VCaP (cell line): Measurements from ENCODE around the gene TMED1.
A peak's percentile ranks its signal among the peaks of the same experiment; 100 is the strongest.
"Not testable (repeated sequence)": the region's sequence is repeated elsewhere in the genome, so short reads cannot be mapped to it uniquely, and the experiment has no call there.

ENCODE experiments used
- H3K27ac ChIP-seq: fragments of 450-650 bp; 2 replicates; pipeline ENCODE4 v1.5.1; 2017
- TF ChIP-seq, protein P1 (sequence below): fragments of 450-650 bp; conservative IDR thresholded peaks from 2 replicates; pipeline ENCODE4 v1.5.1; 2017; ENCODE audit warnings: mild to moderate bottlenecking, moderate library complexity

Gene TMED1

DNA sequence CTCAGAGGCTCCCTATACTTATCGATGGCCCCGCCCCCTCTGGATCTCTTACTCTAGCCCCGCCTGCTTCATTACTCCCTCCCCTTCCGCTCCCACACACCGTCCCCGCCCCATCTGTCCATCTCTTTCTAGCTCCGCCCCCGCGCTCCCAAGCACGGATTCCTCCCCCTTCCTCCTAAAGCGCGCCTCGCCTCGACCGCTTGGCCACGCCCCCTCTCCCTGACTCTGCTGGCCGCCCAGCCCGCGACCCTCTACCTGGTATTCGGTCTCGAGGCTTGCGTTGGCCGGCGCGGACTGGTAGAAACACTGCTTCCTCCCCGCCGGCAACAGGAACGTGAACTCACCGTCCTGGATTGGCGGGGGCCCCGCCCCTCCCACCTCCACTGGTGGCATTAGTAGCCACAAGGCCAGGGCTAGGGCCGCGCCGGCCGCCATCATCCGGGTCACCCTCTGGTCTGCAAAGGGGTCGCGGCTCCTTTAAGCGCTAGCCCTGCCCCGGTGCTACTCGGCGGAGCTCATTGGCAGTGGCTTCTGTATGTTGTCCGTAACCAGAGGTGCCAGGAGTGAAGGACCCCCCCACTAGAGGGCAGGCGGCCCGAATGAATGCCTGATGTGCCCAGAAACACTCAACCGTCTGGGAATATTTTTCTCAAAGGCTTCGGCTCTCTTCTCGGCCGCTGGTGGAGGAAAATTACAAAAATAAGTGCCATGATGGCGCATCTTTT lies at the start of gene TMED1:
TMED1 (minus strand) TSS at position 459 of the 725 bp plus-strand sequence; CDS start at position 438, 21 bp downstream.
- TF ChIP-seq, protein P1, sequence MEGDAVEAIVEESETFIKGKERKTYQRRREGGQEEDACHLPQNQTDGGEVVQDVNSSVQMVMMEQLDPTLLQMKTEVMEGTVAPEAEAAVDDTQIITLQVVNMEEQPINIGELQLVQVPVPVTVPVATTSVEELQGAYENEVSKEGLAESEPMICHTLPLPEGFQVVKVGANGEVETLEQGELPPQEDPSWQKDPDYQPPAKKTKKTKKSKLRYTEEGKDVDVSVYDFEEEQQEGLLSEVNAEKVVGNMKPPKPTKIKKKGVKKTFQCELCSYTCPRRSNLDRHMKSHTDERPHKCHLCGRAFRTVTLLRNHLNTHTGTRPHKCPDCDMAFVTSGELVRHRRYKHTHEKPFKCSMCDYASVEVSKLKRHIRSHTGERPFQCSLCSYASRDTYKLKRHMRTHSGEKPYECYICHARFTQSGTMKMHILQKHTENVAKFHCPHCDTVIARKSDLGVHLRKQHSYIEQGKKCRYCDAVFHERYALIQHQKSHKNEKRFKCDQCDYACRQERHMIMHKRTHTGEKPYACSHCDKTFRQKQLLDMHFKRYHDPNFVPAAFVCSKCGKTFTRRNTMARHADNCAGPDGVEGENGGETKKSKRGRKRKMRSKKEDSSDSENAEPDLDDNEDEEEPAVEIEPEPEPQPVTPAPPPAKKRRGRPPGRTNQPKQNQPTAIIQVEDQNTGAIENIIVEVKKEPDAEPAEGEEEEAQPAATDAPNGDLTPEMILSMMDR, result no peak
- peak within 1 kb of the TSS; percentile 93 for H3K27ac ChIP-seq

GRCh38 chr19:10885201-10886169 lies 49.5 kb upstream of the TMED1 start:
- no peak overlapping the region for H3K27ac ChIP-seq
- TF ChIP-seq, protein P1, result no peak

- TF ChIP-seq, protein P1, result no peak
- no peak overlapping the region for H3K27ac ChIP-seq
Measured at GRCh38 chr19:10884274-10884673, 48.3 kb upstream of the TMED1 start.

GRCh38 chr19:10882108-10882457 lies 46.1 kb upstream of the TMED1 start:
- H3K27ac ChIP-seq, result no peak overlapping the region
- TF ChIP-seq, protein P1, result no peak

DNA sequence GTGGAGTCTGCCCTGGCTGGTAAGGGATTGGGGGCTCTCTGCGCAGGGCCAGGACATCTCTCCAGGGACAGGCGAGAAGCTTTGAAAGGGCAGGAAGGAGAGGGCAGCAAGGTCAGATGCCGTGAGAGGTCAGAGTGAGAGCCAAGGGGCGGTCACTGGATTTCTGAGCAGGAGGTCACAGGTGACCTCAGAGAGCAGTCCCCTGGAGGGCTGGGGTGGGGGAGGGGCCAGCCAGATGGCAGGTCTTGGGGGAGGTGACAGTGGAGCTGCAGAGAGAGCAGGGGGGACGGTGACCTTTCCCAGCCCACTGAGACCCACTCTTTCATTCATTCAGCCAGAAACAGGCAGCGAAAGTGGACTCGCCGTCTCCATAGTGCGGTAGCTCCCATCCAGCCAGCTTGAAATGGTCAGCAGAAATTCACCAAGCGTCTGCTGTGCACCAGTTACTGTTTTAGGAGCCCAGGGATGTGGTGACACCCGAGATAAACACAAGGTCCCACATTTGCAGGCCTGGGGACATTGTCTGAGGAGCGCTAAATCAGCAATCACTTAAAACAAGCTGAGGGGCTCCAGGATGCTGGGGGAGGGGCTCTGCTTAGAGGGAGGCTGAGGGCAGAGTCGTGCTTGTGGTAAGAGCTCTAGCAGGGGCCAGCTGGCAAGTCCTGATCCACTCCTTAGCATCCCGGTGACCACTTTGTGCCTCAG lies 45.5 kb upstream of the TMED1 start:
- H3K27ac ChIP-seq, result no peak overlapping the region
- TF ChIP-seq, protein P1, result no peak

GRCh38 chr19:10878253-10878652 lies 42.2 kb upstream of the TMED1 start:
- TF ChIP-seq, protein P1, result no peak
- H3K27ac ChIP-seq, result no peak overlapping the region

DNA sequence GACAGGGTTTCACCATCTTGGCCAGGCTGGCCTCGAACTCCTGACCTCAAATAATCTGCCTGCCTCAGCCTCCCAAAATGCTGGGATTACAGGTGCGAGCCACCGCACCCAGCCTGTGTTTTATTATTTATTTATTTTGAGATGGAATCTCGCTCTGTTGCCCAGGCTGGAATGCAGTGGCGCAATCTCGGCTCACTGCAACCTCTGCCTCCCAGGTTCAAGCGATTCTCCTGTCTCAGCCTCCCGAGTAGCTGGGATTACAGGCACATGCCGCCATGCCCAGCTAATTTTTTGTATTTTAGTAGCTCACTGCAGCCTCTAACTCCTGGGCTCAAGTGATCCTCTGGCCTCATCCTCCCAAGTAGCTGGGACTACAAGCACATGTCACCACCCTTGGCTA lies 41.6 kb upstream of the TMED1 start:
- H3K27ac ChIP-seq, result not testable (repeated sequence)
